Activated CD4-positive, alpha-beta T cell treated with anti-CD3 and anti-CD28 coated beads, Interleukin-2, amount 10 ng/mL, durations not matched to agents 7 days and 5 days (primary cell): ENCODE data around the gene PRKAR1B. TPM values are rescaled to one million over a fixed set of nuclear protein-coding genes. Genes with fewer than 3 reads are reported as not detected.

Experiments
- CTCF ChIA-PET: fragments of 350-600 bp; sonication (Branson Sonifier 250); formaldehyde crosslinking; loops from one replicate; lab custom pipeline; 2021; ENCODE audit warnings: antibody characterized with exemption; lab: Charles Lee
- POLR2A ChIA-PET: fragments of 350-600 bp; sonication (Branson Sonifier 250); formaldehyde crosslinking; loops from one replicate; lab custom pipeline; 2021; ENCODE audit warnings: antibody characterized with exemption; lab: Charles Lee
- DNase-seq: peaks from one replicate; pipeline ENCODE4 v3.0.0-alpha.2; 2020
- H3K27ac Mint-ChIP-seq: one replicate; pipeline ENCODE4 v1.8.0; 2021; ENCODE audit warnings: mild to moderate bottlenecking, moderate library complexity, mixed read lengths
- H3K27me3 Mint-ChIP-seq: one replicate; pipeline ENCODE4 v1.8.0; 2021; ENCODE audit warnings: mixed read lengths
- H3K36me3 Mint-ChIP-seq: one replicate; pipeline ENCODE4 v1.8.0; 2021; ENCODE audit warnings: low read depth, mixed read lengths
- H3K4me1 Mint-ChIP-seq: one replicate; pipeline ENCODE4 v1.8.0; 2021; ENCODE audit warnings: mixed read lengths
- H3K4me3 Mint-ChIP-seq: one replicate; pipeline ENCODE4 v1.8.0; 2021; ENCODE audit warnings: mild to moderate bottlenecking, moderate library complexity, mixed read lengths
- H3K9me3 Mint-ChIP-seq: one replicate; pipeline ENCODE4 v1.8.0; 2021; ENCODE audit warnings: mixed read lengths
- total RNA-seq, 2 experiments: library from RNA; stranded (reverse); gene quantifications; one replicate each; pipeline ENCODE4 v1.2.3, GENCODE V29; 2021

The PRKAR1B gene
- total RNA-seq, 2 experiments from 2014 or later, result 29.8 to 32.5 TPM

- Mint-ChIP-seq H3K9me3 (peaks cover 33% of the 10 kb centered on the region), H3K4me1 (no peaks in the 10 kb centered on the region), H3K27ac (no peak overlapping the region), H3K36me3 (peaks cover 44% of the 10 kb centered on the region), H3K4me3 (no peak overlapping the region), H3K27me3 (no peaks in the 10 kb centered on the region)
- ChIA-PET POLR2A (no interaction called here), CTCF (no interaction called here)
- DNase-seq, result no peak
These were observed 42.7 kb downstream of the PRKAR1B start for GRCh38 chr7:684416-684815.

- no peaks in the 10 kb centered on the region for H3K4me1 Mint-ChIP-seq
- peaks cover 31% of the 10 kb centered on the region for H3K9me3 Mint-ChIP-seq
- no peak for DNase-seq
- ChIA-PET CTCF (no interaction called here), POLR2A (no interaction called here)
- H3K27ac Mint-ChIP-seq, result no peak overlapping the region
- H3K27me3 Mint-ChIP-seq, result no peaks in the 10 kb centered on the region
- H3K36me3 Mint-ChIP-seq, result peaks cover 46% of the 10 kb centered on the region
- H3K4me3 Mint-ChIP-seq, result no peak overlapping the region
These were observed 43.4 kb downstream of the PRKAR1B start for GRCh38 chr7:683526-684205.

GRCh38 chr7:682810-683209 lies 44.3 kb downstream of the PRKAR1B start:
- Mint-ChIP-seq H3K36me3 (peaks cover 46% of the 10 kb centered on the region), H3K27ac (no peak overlapping the region), H3K27me3 (no peaks in the 10 kb centered on the region), H3K4me3 (no peak overlapping the region), H3K4me1 (no peaks in the 10 kb centered on the region), H3K9me3 (peaks cover 28% of the 10 kb centered on the region)
- ChIA-PET CTCF (no interaction called here), POLR2A (no interaction called here)
- no peak for DNase-seq

- no peaks in the 10 kb centered on the region for H3K27me3 Mint-ChIP-seq
- no peak overlapping the region for H3K27ac Mint-ChIP-seq
- DNase-seq, result no peak
- CTCF ChIA-PET, result no interaction called here
- H3K4me1 Mint-ChIP-seq, result no peaks in the 10 kb centered on the region
- peaks cover 44% of the 10 kb centered on the region for H3K36me3 Mint-ChIP-seq
- POLR2A ChIA-PET, result no interaction called here
- H3K9me3 Mint-ChIP-seq, result peaks cover 20% of the 10 kb centered on the region
- no peak overlapping the region for H3K4me3 Mint-ChIP-seq
These were observed 45.4 kb downstream of the PRKAR1B start for GRCh38 chr7:681551-682307.

GRCh38 chr7:680411-681127 lies 46.5 kb downstream of the PRKAR1B start:
- no peak for DNase-seq
- CTCF ChIA-PET, result no interaction called here
- no peaks in the 10 kb centered on the region for H3K27me3 Mint-ChIP-seq
- no peak overlapping the region for H3K27ac Mint-ChIP-seq
- H3K4me1 Mint-ChIP-seq, result no peaks in the 10 kb centered on the region
- peaks cover 48% of the 10 kb centered on the region for H3K36me3 Mint-ChIP-seq
- no peak overlapping the region for H3K4me3 Mint-ChIP-seq
- peaks cover 16% of the 10 kb centered on the region for H3K9me3 Mint-ChIP-seq
- POLR2A ChIA-PET, result no interaction called here

GRCh38 chr7:676972-677385 lies 50.1 kb downstream of the PRKAR1B start:
- H3K4me3 Mint-ChIP-seq, result no peak overlapping the region
- ChIA-PET CTCF (interaction anchor here (0.6 kb wide), 1 partner anchor 46 kb away, joined by 3 read pairs; no protein-coding TSS in a partner anchor), POLR2A (no interaction called here)
- no peak overlapping the region for H3K27ac Mint-ChIP-seq
- no peaks in the 10 kb centered on the region for H3K4me1 Mint-ChIP-seq
- no peaks in the 10 kb centered on the region for H3K27me3 Mint-ChIP-seq
- no peak for DNase-seq
- peaks cover 12% of the 10 kb centered on the region for H3K9me3 Mint-ChIP-seq
- H3K36me3 Mint-ChIP-seq, result peaks cover 51% of the 10 kb centered on the region

GRCh38 chr7:676246-676971 lies 50.7 kb downstream of the PRKAR1B start:
- Mint-ChIP-seq H3K4me3 (no peak overlapping the region), H3K36me3 (peaks cover 51% of the 10 kb centered on the region), H3K9me3 (peaks cover 12% of the 10 kb centered on the region), H3K27me3 (no peaks in the 10 kb centered on the region), H3K27ac (no peak overlapping the region), H3K4me1 (no peaks in the 10 kb centered on the region)
- POLR2A ChIA-PET, result no interaction called here
- no peak for DNase-seq
- CTCF ChIA-PET, result no interaction called here

- H3K27ac Mint-ChIP-seq, result peak overlapping the region; percentile 62
- no peak for DNase-seq
- POLR2A ChIA-PET, result no interaction called here
- no peak overlapping the region for H3K4me3 Mint-ChIP-seq
- CTCF ChIA-PET, result interaction anchor here (0.6 to 0.8 kb wide), 3 partner anchors 11 to 664 kb away, joined by 3 read pairs; no protein-coding TSS in a partner anchor
- no peaks in the 10 kb centered on the region for H3K4me1 Mint-ChIP-seq
- peaks cover 8% of the 10 kb centered on the region for H3K9me3 Mint-ChIP-seq
- H3K27me3 Mint-ChIP-seq, result no peaks in the 10 kb centered on the region
- H3K36me3 Mint-ChIP-seq, result peaks cover 43% of the 10 kb centered on the region
These were observed 52.3 kb downstream of the PRKAR1B start for GRCh38 chr7:674454-675410.

- peak overlapping the region; percentile 25 for H3K27ac Mint-ChIP-seq
- H3K4me1 Mint-ChIP-seq, result no peaks in the 10 kb centered on the region
- no peak overlapping the region for H3K4me3 Mint-ChIP-seq
- no peak for DNase-seq
- H3K36me3 Mint-ChIP-seq, result peaks cover 39% of the 10 kb centered on the region
- ChIA-PET POLR2A (no interaction called here), CTCF (interaction anchor here (0.6 to 0.8 kb wide), 3 partner anchors 10 to 665 kb away, joined by 3 read pairs; no protein-coding TSS in a partner anchor)
- no peaks in the 10 kb centered on the region for H3K27me3 Mint-ChIP-seq
- H3K9me3 Mint-ChIP-seq, result peaks cover 11% of the 10 kb centered on the region
These were observed 53.2 kb downstream of the PRKAR1B start for GRCh38 chr7:673681-674453.

- no peak overlapping the region for H3K27ac Mint-ChIP-seq
- no peaks in the 10 kb centered on the region for H3K27me3 Mint-ChIP-seq
- POLR2A ChIA-PET, result interaction anchor here (0.6 kb wide), 1 partner anchor 97 kb away, joined by 6 read pairs; no protein-coding TSS in a partner anchor
- H3K9me3 Mint-ChIP-seq, result peaks cover 15% of the 10 kb centered on the region
- CTCF ChIA-PET, result interaction anchor here (1.3 kb wide), 1 partner anchor 36 kb away, joined by 3 read pairs; no protein-coding TSS in a partner anchor
- DNase-seq, result no peak
- no peak overlapping the region for H3K4me3 Mint-ChIP-seq
- peaks cover 39% of the 10 kb centered on the region for H3K36me3 Mint-ChIP-seq
- H3K4me1 Mint-ChIP-seq, result no peaks in the 10 kb centered on the region
These were observed 54.2 kb downstream of the PRKAR1B start for GRCh38 chr7:672891-673290.

- Mint-ChIP-seq H3K27me3 (no peaks in the 10 kb centered on the region), H3K27ac (no peak overlapping the region), H3K36me3 (peaks cover 32% of the 10 kb centered on the region), H3K9me3 (peaks cover 15% of the 10 kb centered on the region), H3K4me1 (no peaks in the 10 kb centered on the region), H3K4me3 (no peak overlapping the region)
- POLR2A ChIA-PET, result no interaction called here
- CTCF ChIA-PET, result interaction anchor here (1.2 kb wide), 1 partner anchor 45 kb away, joined by 3 read pairs; no protein-coding TSS in a partner anchor
- DNase-seq, result no peak
These were observed 55.6 kb downstream of the PRKAR1B start for GRCh38 chr7:671415-672042.
